HepG2 (cell line): ENCODE results near the gene NDNF. TPM values are rescaled to one million over a fixed set of nuclear protein-coding genes. Genes with fewer than 3 reads are reported as not detected.

ENCODE experiments used
- ATAC-seq: fragments of 200-7000 bp; cut with Tn5 transposase; 3 replicates; pipeline ENCODE4 v1.9.1; 2020; ENCODE audit warnings: mild to moderate bottlenecking, moderate library complexity
- BruUV-seq: library from RNA; stranded (reverse); fragments of 400-500 nt; replicated peaks from 2 replicates; lab custom pipeline; 2021; lab: Mats Ljungman, UMichigan
- CTCF ChIA-PET: fragments of 300-600 bp; formaldehyde crosslinking; extraction: SDS; loops from one replicate; lab custom pipeline; 2021; ENCODE audit warnings: low total read pairs, inconsistent platforms, low intra/inter-chr PET ratio; lab: Yijun Ruan, JAX
- POLR2A ChIA-PET: fragments of 350-600 bp; sonication (Branson Sonifier 250); formaldehyde crosslinking; loops from one replicate; lab custom pipeline; 2020; ENCODE audit warnings: antibody characterized with exemption, inconsistent platforms; lab: Yijun Ruan, JAX
- DNase-seq: peaks from one replicate; pipeline ENCODE4 v3.0.0-alpha.2; 2015; ENCODE audit warnings: low spot score
- FAIRE-seq: peaks from 3 replicates; lab custom pipeline; 2011; peaks lifted over from hg19 to GRCh38; lab: Jason Lieb, UNC
- H2AFZ ChIP-seq: one replicate; pipeline ENCODE4 v1.6.1; 2011; ENCODE audit warnings: low read length, inconsistent platforms
- H3K27ac ChIP-seq: fragments of 300-600 bp; 3 replicates; pipeline ENCODE4 v1.8.0; 2011; ENCODE audit warnings: mixed run types, mild to moderate bottlenecking, mixed read lengths, low read length, inconsistent platforms; ENCODE audit not compliant: insufficient read depth; ENCODE audit errors: extremely low read length
- H3K27me3 ChIP-seq, 2 experiments: fragments of 200-600 bp in 1 of 2; 2 replicates in 1 of 2; 3 replicates in 1 of 2; pipeline versions ENCODE4 v1.6.0 to v1.8.0; 2011; ENCODE audit warnings: low read length in 2 of 2, mild to moderate bottlenecking in 2 of 2, moderate library complexity in 2 of 2, inconsistent platforms in 1 of 2; ENCODE audit not compliant: insufficient read depth in 2 of 2, control insufficient read depth in 1 of 2
- H3K36me3 ChIP-seq, 2 experiments: fragments of 200-600 bp in 1 of 2; replicated peaks in 1 of 2; 2 replicates in 1 of 2; 3 replicates in 1 of 2; pipeline versions ENCODE4 v1.5.1 to v1.8.0; 2011; ENCODE audit warnings: low read length in 2 of 2, inconsistent platforms in 1 of 2; ENCODE audit not compliant: insufficient read depth in 2 of 2, control insufficient read depth in 1 of 2
- H3K4me1 ChIP-seq: 2 replicates; pipeline ENCODE4 v1.5.1; 2012; ENCODE audit warnings: low read length, inconsistent platforms; ENCODE audit not compliant: insufficient read depth
- H3K4me2 ChIP-seq: 2 replicates; pipeline ENCODE4 v1.6.0; 2011; ENCODE audit warnings: low read depth, low read length, inconsistent platforms
- H3K4me3 ChIP-seq, 3 experiments: fragments of 200-600 bp in 1 of 3; sonication (generic), shearing (Covaris generic) in 1 of 3; replicated peaks in 1 of 3; 2 replicates each; pipeline ENCODE4 v1.5.1; 2011 to 2016; ENCODE audit warnings: low read length in 3 of 3, inconsistent platforms in 2 of 3, low read depth in 2 of 3, mild to moderate bottlenecking in 2 of 3, control low read depth in 1 of 3, mixed read lengths in 1 of 3; ENCODE audit not compliant: insufficient read depth in 1 of 3
- H3K79me2 ChIP-seq: one replicate; pipeline ENCODE4 v1.6.1; 2011; ENCODE audit warnings: low read length, inconsistent platforms; ENCODE audit not compliant: insufficient read depth
- H3K9ac ChIP-seq: 2 replicates; pipeline ENCODE4 v1.6.0; 2011; ENCODE audit warnings: mild to moderate bottlenecking, low read depth, low read length, inconsistent platforms; ENCODE audit not compliant: insufficient read depth
- H3K9me3 ChIP-seq: 2 replicates; pipeline ENCODE4 v1.5.1; 2012; ENCODE audit warnings: mild to moderate bottlenecking, low read length
- H4K20me1 ChIP-seq: 2 replicates; pipeline ENCODE4 v1.6.0; 2011; ENCODE audit warnings: inconsistent platforms, mild to moderate bottlenecking, low read length, moderate library complexity; ENCODE audit not compliant: insufficient read depth
- CENPT ChIP-seq: sonication (generic); formaldehyde crosslinking; IDR thresholded peaks from 2 replicates; pipeline ENCODE4 v1.8.0; 2022; ENCODE audit warnings: low read depth, mild to moderate bottlenecking, moderate library complexity, missing genetic modification reagents
- ELF3 ChIP-seq: IDR thresholded peaks from 2 replicates; pipeline ENCODE4 v1.6.1; 2016; ENCODE audit warnings: missing genetic modification reagents, missing compliant biosample characterization
- ETS1 ChIP-seq: sonication (generic); formaldehyde crosslinking; IDR thresholded peaks from 2 replicates; pipeline ENCODE4 v1.4.0; 2020; ENCODE audit warnings: missing genetic modification reagents
- KDM5A ChIP-seq: fragments of 200-600 bp; sonication (generic); IDR thresholded peaks from 2 replicates; pipeline ENCODE4 v1.7.0; 2018; ENCODE audit warnings: antibody characterized with exemption, mild to moderate bottlenecking, low read length, borderline replicate concordance
- MAFF ChIP-seq: IDR thresholded peaks from 2 replicates; pipeline ENCODE4 v1.6.1; 2011; ENCODE audit warnings: low read depth, low read length, improper control_type of control experiment
- MXI1 ChIP-seq: IDR thresholded peaks from 3 replicates; pipeline ENCODE4 v1.6.1; 2012; ENCODE audit warnings: low read depth, low read length, inconsistent platforms, borderline replicate concordance
- YY1 ChIP-seq: IDR thresholded peaks from 2 replicates; pipeline ENCODE4 v1.6.1; 2011; ENCODE audit warnings: low read length, low read depth, moderate library complexity, mild to moderate bottlenecking; ENCODE audit not compliant: insufficient read depth, insufficient replicate concordance
- ZNF30 ChIP-seq: sonication (generic); formaldehyde crosslinking; IDR thresholded peaks from 2 replicates; pipeline ENCODE4 v1.5.0; 2020; ENCODE audit warnings: mild to moderate bottlenecking, missing genetic modification reagents
- ZNF605 ChIP-seq: sonication (generic); formaldehyde crosslinking; IDR thresholded peaks from 2 replicates; pipeline ENCODE4 v1.8.0; 2022; ENCODE audit warnings: mild to moderate bottlenecking, missing genetic modification reagents
- WGBS: methylation state at CpG from one replicate; pipeline ENCODE4 v1.1.6; 2017; ENCODE audit warnings: low lambda C conversion rate; 5-methylcytosine and 5-hydroxymethylcytosine counted together
- in situ Hi-C: cut with HindIII; loops from 2 replicates; pipeline ENCODE4 v1.10.0; 2017; ENCODE audit warnings: low pct_unique_long_range_greater_than_20kb; ENCODE audit not compliant: extremely low pct_ligation_motif_present
- intact Hi-C: fragments of 100-400 bp; cut with micrococcal nuclease; formaldehyde crosslinking; loops from one replicate; pipeline ENCODE4 v1.10.0; 2022; ENCODE audit not compliant: unreplicated experiment
- polyA plus RNA-seq, 8 experiments: library from polyadenylated mRNA; depleted of rRNA in 3 of 8; stranded (reverse) in 7 of 8; unstranded in 1 of 8; fragments of >200 nt; fragmentation: Illumina TruSeq in 4 of 8; extraction: Trizol in 4 of 8; gene quantifications; 2 replicates each; pipeline versions ENCODE4 v1.2.1 to v1.2.3, GENCODE V29; 2011 to 2016; ENCODE audit warnings: low read depth in 4 of 8, missing spikeins in 1 of 8, mixed read lengths in 1 of 8; ENCODE audit not compliant: insufficient read depth in 1 of 8
- total RNA-seq, 5 experiments: library from RNA; depleted of rRNA; stranded (reverse); fragments of >200 nt; fragmentation: Illumina TruSeq; extraction: Trizol; gene quantifications; 2 replicates each; pipeline ENCODE4 v1.2.3, GENCODE V29; 2016; ENCODE audit warnings: low read depth in 1 of 5

Gene NDNF
- total and polyA plus RNA-seq, 2 of the 13 experiments (the other 11 are each of a cell fraction or from before 2014, with no cell fraction given), result not detected

GRCh38 chr4:121061861-121062260 is 10.5 kb downstream of the NDNF start:
- WGBS, result 20% methylated on average over 3 of the region's 3 CpGs
- no peak for DNase-seq
- CTCF ChIA-PET, result no interaction called here
- TF ChIP-seq ETS1 (CRISPR knock-in tag) (no peak), MXI1 (no peak), MAFF (no peak)
- POLR2A ChIA-PET, result no interaction called here
- no peaks in the 10 kb centered on the region for H3K27me3 ChIP-seq
- H3K4me2 ChIP-seq, result no peak overlapping the region
- no peaks in the 10 kb centered on the region for H3K4me1 ChIP-seq
- ATAC-seq, result no peak
- no peaks in the 10 kb centered on the region for H4K20me1 ChIP-seq
- no peaks in the 10 kb centered on the region for H3K36me3 ChIP-seq
- no peaks in the 10 kb centered on the region for H3K79me2 ChIP-seq
- no peak for FAIRE-seq
- BruUV-seq, result no TSS peak
- in situ Hi-C loops, result no loop called here
- no peak overlapping the region for H3K4me3 ChIP-seq
- intact Hi-C loops, result no loop called here
- no peak overlapping the region for H3K27ac ChIP-seq
- H3K9me3 ChIP-seq, result no peaks in the 10 kb centered on the region
- H3K9ac ChIP-seq, result no peak overlapping the region
- H2AFZ ChIP-seq, result no peak overlapping the region

- Histone ChIP-seq H3K27ac (no peak overlapping the region), H3K27me3 (no peaks in the 10 kb centered on the region), H2AFZ (no peak overlapping the region), H4K20me1 (no peaks in the 10 kb centered on the region), H3K9ac (no peak overlapping the region), H3K4me3 (no peak overlapping the region), H3K4me1 (no peaks in the 10 kb centered on the region), H3K4me2 (no peak overlapping the region), H3K36me3 (no peaks in the 10 kb centered on the region), H3K9me3 (no peaks in the 10 kb centered on the region), H3K79me2 (no peaks in the 10 kb centered on the region)
- WGBS, result 32% methylated on average over 11 of the region's 12 CpGs
- TF ChIP-seq MAFF, result no peak
- TF ChIP-seq ZNF30 (CRISPR knock-in tag), result no peak
- TF ChIP-seq YY1, result no peak
- TF ChIP-seq KDM5A, result no peak
- no peak for TF ChIP-seq ZNF605
- TF ChIP-seq CENPT (CRISPR knock-in tag), result no peak
- no peak for TF ChIP-seq ELF3
- intact Hi-C loops, result no loop called here
- BruUV-seq, result no TSS peak
- ATAC-seq (no peak), DNase-seq (no peak), FAIRE-seq (no peak)
- in situ Hi-C loops, result no loop called here
- ChIA-PET CTCF (no interaction called here), POLR2A (no interaction called here)
Observed at GRCh38 chr4:121061215-121061614, 11.1 kb downstream of the NDNF start.
